HUES48 (cell line): ENCODE measurements around the gene RTTN.
A peak's percentile ranks its signal among the peaks of the same experiment; 100 is the strongest.

Source experiments
- H3K27ac ChIP-seq: one replicate; pipeline ENCODE4 v1.7.0; 2013; ENCODE audit warnings: low read depth, low read length, inconsistent platforms
- H3K27me3 ChIP-seq: 2 replicates; pipeline ENCODE4 v1.6.1; 2013; ENCODE audit warnings: mild to moderate bottlenecking, low read length; ENCODE audit not compliant: control insufficient read depth, insufficient read depth
- H3K36me3 ChIP-seq: 2 replicates; pipeline ENCODE4 v1.6.1; 2013; ENCODE audit warnings: low read length; ENCODE audit not compliant: control insufficient read depth, insufficient read depth
- H3K4me1 ChIP-seq: 2 replicates; pipeline ENCODE4 v1.6.1; 2013; ENCODE audit warnings: mild to moderate bottlenecking, low read length; ENCODE audit not compliant: control insufficient read depth, insufficient read depth
- H3K4me3 ChIP-seq: 2 replicates; pipeline ENCODE4 v1.5.1; 2013; ENCODE audit warnings: mild to moderate bottlenecking, low read depth, low read length
- H3K9ac ChIP-seq: 2 replicates; pipeline ENCODE4 v1.6.1; 2013; ENCODE audit warnings: mild to moderate bottlenecking, low read depth, low read length, moderate library complexity
- H3K9me3 ChIP-seq: 2 replicates; pipeline ENCODE4 v1.6.1; 2013; ENCODE audit warnings: low read length; ENCODE audit not compliant: control insufficient read depth, insufficient read depth

The RTTN gene

DNA sequence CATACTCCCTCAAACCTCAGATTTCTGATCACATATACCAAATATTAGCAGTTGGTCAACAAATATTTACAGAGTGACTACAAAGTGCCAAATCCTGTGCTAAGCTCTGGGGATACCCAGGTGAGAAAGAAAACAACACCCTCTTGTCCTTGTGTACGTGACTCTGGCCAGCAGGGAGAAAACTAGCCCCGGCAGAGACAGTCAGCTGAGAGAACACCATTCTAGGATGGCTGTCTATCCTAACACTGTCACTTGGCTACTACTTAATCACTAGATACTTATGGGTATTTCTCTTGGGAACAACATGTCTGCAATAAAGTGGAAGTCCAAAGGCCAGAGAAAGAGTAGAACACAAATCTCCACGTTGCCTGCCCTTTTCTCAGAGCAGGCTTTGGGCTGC lies 199.9 kb downstream of the RTTN start:
- H3K4me1 ChIP-seq = no peaks in the 10 kb centered on the region
- no peak overlapping the region for H3K27ac ChIP-seq
- no peaks in the 10 kb centered on the region for H3K9me3 ChIP-seq
- no peaks in the 10 kb centered on the region for H3K36me3 ChIP-seq
- no peaks in the 10 kb centered on the region for H3K27me3 ChIP-seq
- no peak overlapping the region for H3K9ac ChIP-seq
- no peak overlapping the region for H3K4me3 ChIP-seq

GRCh38 chr18:70004696-70005095 lies 200.8 kb downstream of the RTTN start:
- no peak overlapping the region for H3K9ac ChIP-seq
- no peak overlapping the region for H3K27ac ChIP-seq
- no peaks in the 10 kb centered on the region for H3K9me3 ChIP-seq
- H3K4me3 ChIP-seq = no peak overlapping the region
- no peaks in the 10 kb centered on the region for H3K4me1 ChIP-seq
- H3K27me3 ChIP-seq = no peaks in the 10 kb centered on the region
- H3K36me3 ChIP-seq = no peaks in the 10 kb centered on the region

DNA sequence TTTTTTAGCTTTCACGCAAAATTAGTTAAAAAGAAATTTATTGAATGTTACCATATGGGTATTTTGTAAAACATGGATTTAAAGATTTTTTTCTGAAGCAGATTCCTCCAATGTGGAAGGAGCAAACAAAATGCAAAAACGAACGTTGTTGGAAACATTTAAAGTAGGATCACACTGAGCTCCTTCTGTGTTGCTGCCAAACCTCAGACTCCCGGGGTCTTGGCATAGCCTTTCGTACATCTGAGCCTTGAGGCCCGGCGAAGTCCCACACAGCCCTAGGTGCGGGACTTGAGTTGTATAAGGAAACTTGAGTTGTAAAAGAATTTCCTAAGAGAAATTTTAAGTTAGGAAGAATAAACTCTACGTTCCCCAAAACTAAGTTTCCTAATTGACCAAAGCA lies 205.8 kb downstream of the RTTN start:
- Histone ChIP-seq H3K4me1 (peaks cover 27% of the 10 kb centered on the region), H3K27me3 (no peaks in the 10 kb centered on the region), H3K27ac (no peak overlapping the region), H3K4me3 (no peak overlapping the region), H3K9me3 (no peaks in the 10 kb centered on the region), H3K36me3 (no peaks in the 10 kb centered on the region), H3K9ac (no peak overlapping the region)

DNA sequence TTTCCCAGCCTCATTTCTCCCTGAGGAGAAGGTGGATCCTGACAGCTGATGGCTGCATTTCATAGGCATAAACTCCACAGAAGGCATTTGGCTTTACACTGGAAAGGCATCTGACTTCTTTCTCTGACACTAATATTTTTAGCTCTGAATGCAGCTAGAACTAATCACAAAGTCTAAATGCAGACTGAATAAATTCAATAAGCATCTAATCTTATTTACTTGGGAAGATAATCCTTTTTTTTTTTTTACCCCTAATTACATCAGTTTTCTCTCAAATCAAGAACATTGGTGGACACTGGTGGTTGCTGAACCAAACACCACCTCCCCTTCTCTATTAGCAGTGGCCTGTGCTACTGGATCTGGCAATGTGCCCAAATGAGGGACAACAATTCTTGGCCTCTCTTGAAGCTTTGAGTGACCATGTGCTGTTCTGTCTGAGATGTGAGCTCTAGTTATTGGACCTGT lies 206.9 kb downstream of the RTTN start:
- H3K9ac ChIP-seq = no peak overlapping the region
- no peaks in the 10 kb centered on the region for H3K9me3 ChIP-seq
- H3K36me3 ChIP-seq = no peaks in the 10 kb centered on the region
- peaks cover 27% of the 10 kb centered on the region for H3K4me1 ChIP-seq
- no peak overlapping the region for H3K4me3 ChIP-seq
- H3K27ac ChIP-seq = no peak overlapping the region
- no peaks in the 10 kb centered on the region for H3K27me3 ChIP-seq

- Histone ChIP-seq H3K9me3 (no peaks in the 10 kb centered on the region), H3K27ac (no peak overlapping the region), H3K4me1 (peaks cover 27% of the 10 kb centered on the region), H3K4me3 (no peak overlapping the region), H3K36me3 (no peaks in the 10 kb centered on the region), H3K9ac (no peak overlapping the region), H3K27me3 (no peaks in the 10 kb centered on the region)
Measured at GRCh38 chr18:69996951-69997798, 208.3 kb downstream of the RTTN start.

DNA sequence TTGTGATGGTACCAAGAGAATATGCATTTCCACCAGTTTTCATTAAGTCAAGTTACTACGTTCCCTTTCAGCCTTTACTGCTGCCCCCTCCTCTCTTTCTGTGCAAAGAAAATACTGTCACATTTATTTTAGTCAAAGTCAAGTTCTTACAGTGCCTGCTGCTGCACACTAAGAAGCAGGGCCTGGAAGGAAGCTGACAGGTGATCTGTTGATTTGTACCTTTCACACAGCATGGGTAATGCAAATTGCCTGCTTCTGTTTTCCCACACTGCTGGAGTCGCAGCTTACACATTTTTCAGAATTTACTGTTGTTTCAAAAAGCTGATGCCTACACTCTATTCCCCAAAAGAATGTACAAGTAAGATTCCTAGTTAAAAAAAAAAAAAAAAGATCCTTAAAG lies 209.1 kb downstream of the RTTN start:
- H3K9ac ChIP-seq = no peak overlapping the region
- no peaks in the 10 kb centered on the region for H3K9me3 ChIP-seq
- no peak overlapping the region for H3K27ac ChIP-seq
- H3K27me3 ChIP-seq = no peaks in the 10 kb centered on the region
- peaks cover 27% of the 10 kb centered on the region for H3K4me1 ChIP-seq
- H3K4me3 ChIP-seq = no peak overlapping the region
- no peaks in the 10 kb centered on the region for H3K36me3 ChIP-seq

DNA sequence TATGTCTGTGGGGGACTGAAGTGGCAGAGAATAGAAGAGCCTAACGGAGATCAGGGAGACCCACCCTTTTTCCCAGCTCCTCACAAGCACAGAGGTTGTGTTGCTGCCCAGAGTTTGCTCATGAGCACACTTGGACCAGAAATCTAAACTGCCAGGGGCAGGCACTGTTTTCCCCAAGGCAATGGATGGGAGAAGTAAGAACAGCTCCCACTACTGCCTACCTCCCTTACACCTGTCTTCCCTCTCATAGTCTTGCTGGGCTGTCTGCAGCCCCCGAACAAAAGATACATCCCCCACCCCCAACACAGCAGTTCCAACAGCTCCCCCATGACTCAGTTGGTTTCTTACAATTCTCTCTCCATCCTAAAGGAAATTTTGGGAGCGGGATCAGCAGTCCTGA lies 209.7 kb downstream of the RTTN start:
- Histone ChIP-seq H3K4me3 (no peak overlapping the region), H3K27ac (no peak overlapping the region), H3K4me1 (peaks cover 27% of the 10 kb centered on the region), H3K9me3 (no peaks in the 10 kb centered on the region), H3K36me3 (no peaks in the 10 kb centered on the region), H3K27me3 (no peaks in the 10 kb centered on the region), H3K9ac (no peak overlapping the region)

DNA sequence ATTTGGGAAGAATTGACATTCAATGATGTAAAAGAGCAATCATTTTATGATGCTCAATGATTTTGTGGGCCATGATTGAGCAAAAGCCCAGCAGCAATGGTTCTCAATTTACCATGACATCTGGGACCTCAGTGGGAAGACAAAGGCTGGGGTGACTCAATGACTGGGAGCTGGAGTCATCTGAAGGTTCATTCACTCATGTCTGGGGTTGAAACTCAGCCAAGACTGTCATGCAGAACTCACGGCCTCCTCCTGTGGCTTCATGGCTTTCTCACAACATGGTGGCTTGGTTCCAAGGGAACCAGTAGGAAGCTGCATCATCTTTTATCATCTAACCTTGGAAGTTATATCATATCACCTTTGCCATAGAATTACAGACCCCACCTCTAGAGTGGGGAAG lies 212.7 kb downstream of the RTTN start:
- H3K27me3 ChIP-seq = no peaks in the 10 kb centered on the region
- H3K27ac ChIP-seq = no peak overlapping the region
- no peak overlapping the region for H3K4me3 ChIP-seq
- no peaks in the 10 kb centered on the region for H3K36me3 ChIP-seq
- H3K4me1 ChIP-seq = peaks cover 26% of the 10 kb centered on the region
- H3K9ac ChIP-seq = no peak overlapping the region
- H3K9me3 ChIP-seq = no peaks in the 10 kb centered on the region

DNA sequence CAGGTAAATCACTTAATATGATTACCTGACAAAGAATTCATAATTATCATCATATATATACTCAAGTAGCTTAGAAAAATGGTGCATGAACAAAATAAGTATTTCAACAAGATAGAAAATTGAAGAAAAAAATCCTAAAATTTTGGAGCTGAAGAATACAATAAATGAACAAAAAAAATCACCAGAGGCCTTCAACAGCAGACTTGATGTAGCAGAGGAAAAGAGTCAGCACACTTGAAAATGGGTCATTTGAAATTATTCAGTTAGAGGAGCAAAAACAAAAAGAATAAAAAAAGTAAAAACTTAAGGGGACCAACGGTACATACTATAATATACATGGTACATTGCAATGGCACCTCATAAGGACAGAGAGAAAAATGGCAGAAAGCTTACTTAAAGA lies 217.6 kb downstream of the RTTN start:
- H3K4me3 ChIP-seq = no peak overlapping the region

DNA sequence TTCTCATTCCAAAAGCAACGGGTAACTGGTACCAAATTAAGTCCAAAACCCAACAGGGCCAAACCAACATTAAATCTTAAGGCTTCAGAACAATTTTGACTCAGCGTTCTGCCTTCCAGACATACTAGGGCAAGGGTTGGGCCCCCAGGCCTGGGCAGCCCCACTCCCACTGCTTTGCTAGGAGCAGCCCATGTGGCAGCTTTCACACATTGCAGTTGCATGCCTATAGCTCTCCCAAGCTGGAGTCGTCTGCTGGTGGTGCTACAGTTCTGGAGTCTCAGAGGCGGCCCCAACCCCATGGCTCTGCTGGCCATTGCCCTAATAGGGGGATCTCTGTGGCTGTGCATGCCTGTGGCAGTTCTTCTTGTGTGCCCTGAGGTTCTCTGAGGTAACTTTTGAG lies 220.2 kb downstream of the RTTN start:
- Histone ChIP-seq H3K36me3 (no peaks in the 10 kb centered on the region), H3K27ac (no peak overlapping the region), H3K9me3 (no peaks in the 10 kb centered on the region), H3K4me1 (peaks cover 26% of the 10 kb centered on the region), H3K27me3 (no peaks in the 10 kb centered on the region), H3K4me3 (no peak overlapping the region), H3K9ac (no peak overlapping the region)

More for the DNA sequence above, 217.6 kb downstream of the RTTN start:
- Histone ChIP-seq H3K27me3 (no peaks in the 10 kb centered on the region), H3K27ac (no peak overlapping the region), H3K36me3 (no peaks in the 10 kb centered on the region), H3K9me3 (no peaks in the 10 kb centered on the region), H3K9ac (no peak overlapping the region), H3K4me1 (peaks cover 5% of the 10 kb centered on the region)

- Histone ChIP-seq H3K4me3 (no peak overlapping the region), H3K27ac (peak overlapping the region; percentile 48), H3K36me3 (no peaks in the 10 kb centered on the region), H3K27me3 (no peaks in the 10 kb centered on the region), H3K4me1 (peaks cover 26% of the 10 kb centered on the region), H3K9ac (no peak overlapping the region; the same call in 1 of the 2 replicates), H3K9me3 (no peaks in the 10 kb centered on the region)
Measured at GRCh38 chr18:69982417-69982816, 223.1 kb downstream of the RTTN start.
